Epithelial cell of esophagus (primary cell): ENCODE results near the gene CYYR1.
"Not testable (repeated sequence)": the region's sequence is repeated elsewhere in the genome, so short reads cannot be mapped to it uniquely, and the experiment has no call there.

Experiments used
- DNase-seq: peaks from one replicate; pipeline ENCODE4 v3.0.0; 2010; ENCODE audit warnings: low read depth
- H3K4me3 ChIP-seq: 2 replicates; pipeline ENCODE4 v1.5.1; 2011; ENCODE audit warnings: mild to moderate bottlenecking, low read length, control low read depth
- CTCF ChIP-seq: IDR thresholded peaks from 2 replicates; pipeline ENCODE4 v1.5.1; 2011; ENCODE audit warnings: low read depth, mild to moderate bottlenecking, low read length, control low read depth, inconsistent platforms; ENCODE audit not compliant: insufficient read depth; ENCODE audit errors: missing control alignments

The CYYR1 gene

GRCh38 chr21:26473471-26473870, 99.6 kb downstream of the CYYR1 start:
- no peak for DNase-seq
- H3K4me3 ChIP-seq, result no peak overlapping the region
- TF ChIP-seq CTCF, result no peak

- no peak overlapping the region for H3K4me3 ChIP-seq
- DNase-seq, result no peak
- no peak for TF ChIP-seq CTCF
Observed at GRCh38 chr21:26471099-26471471, 102.0 kb downstream of the CYYR1 start.

- H3K4me3 ChIP-seq, result no peak overlapping the region
- DNase-seq, result no peak
- no peak for TF ChIP-seq CTCF
Observed at GRCh38 chr21:26470351-26471098, 102.6 kb downstream of the CYYR1 start.

GRCh38 chr21:26469789-26470188, 103.3 kb downstream of the CYYR1 start:
- TF ChIP-seq CTCF, result no peak
- DNase-seq, result peak; percentile 92
- no peak overlapping the region for H3K4me3 ChIP-seq

GRCh38 chr21:26465916-26466315, 107.2 kb downstream of the CYYR1 start:
- H3K4me3 ChIP-seq, result no peak overlapping the region
- TF ChIP-seq CTCF, result no peak
- DNase-seq, result no peak

GRCh38 chr21:26461500-26461899, 111.6 kb downstream of the CYYR1 start:
- H3K4me3 ChIP-seq, result no peak overlapping the region
- DNase-seq, result peak; percentile 53
- no peak for TF ChIP-seq CTCF

- TF ChIP-seq CTCF, result no peak
Observed at GRCh38 chr21:26460621-26461020, 112.5 kb downstream of the CYYR1 start.

GRCh38 chr21:26458854-26459253, 114.2 kb downstream of the CYYR1 start:
- not testable (repeated sequence) for DNase-seq

More at GRCh38 chr21:26460621-26461020, 112.5 kb downstream of the CYYR1 start:
- no peak overlapping the region for H3K4me3 ChIP-seq
- DNase-seq, result no peak

More at GRCh38 chr21:26458854-26459253, 114.2 kb downstream of the CYYR1 start:
- H3K4me3 ChIP-seq, result not testable (repeated sequence)
